Lung (tissue), 12 donors: ENCODE data around the gene HMGA1. TPM values are rescaled to one million over a fixed set of nuclear protein-coding genes. Genes with fewer than 3 reads are reported as not detected.

Experiments
- ATAC-seq: fragments of 200-7000 bp; cut with Tn5 transposase; one replicate; pipeline ENCODE4 v1.9.1; 2020; ENCODE audit warnings: moderate number of reproducible peaks; ENCODE audit not compliant: insufficient read depth, low FRiP score
- DNase-seq, 3 donors: peaks; one replicate each; pipeline ENCODE4 v3.0.0-alpha.2; 2013 to 2017
- H3K27ac ChIP-seq, 2 donors: one replicate each; pipeline ENCODE4 v1.5.1; 2013; ENCODE audit warnings: mild to moderate bottlenecking in 2 of 2, moderate library complexity in 2 of 2, control low read depth in 1 of 2, inconsistent platforms in 1 of 2, low read depth in 1 of 2, low read length in 1 of 2
- H3K27me3 ChIP-seq, 3 donors: one replicate each; pipeline ENCODE4 v1.5.1; 2013; ENCODE audit warnings: low read length in 2 of 3; ENCODE audit not compliant: control insufficient read depth in 3 of 3, insufficient read depth in 3 of 3
- H3K36me3 ChIP-seq, 4 donors: one replicate each; pipeline ENCODE4 v1.5.1; 2013; ENCODE audit warnings: low read length in 4 of 4, mild to moderate bottlenecking in 1 of 4, moderate library complexity in 1 of 4; ENCODE audit not compliant: control insufficient read depth in 4 of 4, insufficient read depth in 4 of 4
- H3K4me1 ChIP-seq, 5 donors: one replicate each; pipeline ENCODE4 v1.5.1; 2013; ENCODE audit warnings: low read length in 5 of 5, mild to moderate bottlenecking in 2 of 5, moderate library complexity in 1 of 5; ENCODE audit not compliant: control insufficient read depth in 5 of 5, insufficient read depth in 5 of 5
- H3K4me3 ChIP-seq: one replicate; pipeline ENCODE4 v1.5.1; 2013; ENCODE audit warnings: mild to moderate bottlenecking, control low read depth, moderate library complexity
- H3K9ac ChIP-seq, 2 donors: one replicate each; pipeline ENCODE4 v1.5.1; 2013; ENCODE audit warnings: low read length in 2 of 2, control low read depth in 1 of 2; ENCODE audit not compliant: insufficient read depth in 1 of 2
- H3K9me3 ChIP-seq, 4 donors: one replicate each; pipeline ENCODE4 v1.5.1; 2013; ENCODE audit warnings: low read length in 3 of 4, mild to moderate bottlenecking in 1 of 4, moderate library complexity in 1 of 4; ENCODE audit not compliant: control insufficient read depth in 4 of 4, insufficient read depth in 3 of 4
- WGBS, 2 donors: extraction: QIAGEN DNeasy Blood & Tissue Kit; methylation state at CpG; one replicate each; pipeline ENCODE4 v1.1.7; 2013; 5-methylcytosine and 5-hydroxymethylcytosine counted together
- polyA plus RNA-seq, 2 donors: library from polyadenylated mRNA; stranded (reverse); fragments of 200-250 nt; gene quantifications; one replicate each; pipeline ENCODE4 v1.2.1, GENCODE V29; 2013
- total RNA-seq, 2 donors: library from RNA; depleted of rRNA in 1 of 2; stranded (reverse); fragments of >200 nt in 1 of 2; gene quantifications; one replicate each; pipeline ENCODE4 v1.2.1, GENCODE V29; 2014 to 2021
- TF ChIP-seq, protein P1 (sequence below): IDR thresholded peaks from 2 replicates; pipeline ENCODE4 v1.5.1; 2012; ENCODE audit warnings: mild to moderate bottlenecking; ENCODE audit errors: control extremely low read depth, extremely low read depth
- donor health status: control.
- donor health status: control.
- donor health status: Bipolar disorder and iron deficiency.
- donor health status: healthy.
- donor health status: DM: yes; HTN: yes; CAD: no.

Gene HMGA1
- total and polyA plus RNA-seq, 4 donors: 47.9 to 102 (median 96.9) TPM

DNA sequence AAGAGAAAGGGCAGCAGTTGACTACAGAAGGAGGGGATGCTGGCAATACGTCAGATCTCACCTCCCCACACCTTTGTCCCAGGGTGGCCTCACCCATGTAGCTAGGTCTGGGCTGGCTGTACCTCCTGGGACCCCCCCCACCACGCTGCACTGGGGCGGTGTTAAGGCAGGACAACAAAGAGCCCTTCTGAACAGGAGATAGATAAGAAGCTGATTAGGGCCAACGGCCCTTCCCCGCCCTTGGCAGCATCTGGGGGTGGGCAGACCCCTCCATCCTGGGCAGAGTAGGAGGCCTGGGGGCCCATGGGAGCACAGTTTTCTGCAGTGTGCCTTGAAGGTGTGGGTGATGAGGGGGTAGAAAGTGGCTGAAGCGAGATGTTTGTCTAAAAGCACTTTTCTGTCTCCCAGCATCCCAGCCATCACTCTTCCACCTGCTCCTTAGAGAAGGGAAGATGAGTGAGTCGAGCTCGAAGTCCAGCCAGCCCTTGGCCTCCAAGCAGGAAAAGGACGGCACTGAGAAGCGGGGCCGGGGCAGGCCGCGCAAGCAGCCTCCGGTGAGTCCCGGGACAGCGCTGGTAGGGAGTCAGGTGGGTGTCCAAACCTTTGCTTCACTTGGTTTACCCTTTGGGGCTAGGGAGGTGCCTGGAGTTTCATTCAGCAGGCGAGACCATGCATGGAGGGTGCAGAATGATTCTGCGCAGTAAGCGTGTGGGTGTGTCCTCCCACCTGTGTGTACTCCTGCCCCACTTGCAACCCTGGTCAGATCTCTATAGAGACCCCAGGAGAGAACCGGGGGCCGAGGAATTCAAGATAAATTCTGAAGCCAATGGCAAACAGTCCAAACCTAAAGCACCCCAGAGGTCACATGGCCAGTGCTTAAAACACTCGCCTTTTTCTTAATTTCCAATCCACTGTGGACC is 3.9 kb downstream of the HMGA1 start:
- H3K4me1 ChIP-seq: peaks cover 0 to 20% (median 14%) of the 10 kb centered on the region in 5 donors
- ATAC-seq: no peak
- WGBS, 2 donors: 90 to 94% methylated on average over 22 of the region's 22 CpGs
- no peak overlapping the region for H3K4me3 ChIP-seq
- no peaks in the 10 kb centered on the region for H3K9me3 ChIP-seq
- H3K9ac ChIP-seq: no peak overlapping the region
- DNase-seq: no peak
- H3K27me3 ChIP-seq: no peaks in the 10 kb centered on the region
- no peak overlapping the region for H3K27ac ChIP-seq
- H3K36me3 ChIP-seq: peaks cover 0 to 23% (median 0%) of the 10 kb centered on the region in 4 donors
- TF ChIP-seq, protein P1, sequence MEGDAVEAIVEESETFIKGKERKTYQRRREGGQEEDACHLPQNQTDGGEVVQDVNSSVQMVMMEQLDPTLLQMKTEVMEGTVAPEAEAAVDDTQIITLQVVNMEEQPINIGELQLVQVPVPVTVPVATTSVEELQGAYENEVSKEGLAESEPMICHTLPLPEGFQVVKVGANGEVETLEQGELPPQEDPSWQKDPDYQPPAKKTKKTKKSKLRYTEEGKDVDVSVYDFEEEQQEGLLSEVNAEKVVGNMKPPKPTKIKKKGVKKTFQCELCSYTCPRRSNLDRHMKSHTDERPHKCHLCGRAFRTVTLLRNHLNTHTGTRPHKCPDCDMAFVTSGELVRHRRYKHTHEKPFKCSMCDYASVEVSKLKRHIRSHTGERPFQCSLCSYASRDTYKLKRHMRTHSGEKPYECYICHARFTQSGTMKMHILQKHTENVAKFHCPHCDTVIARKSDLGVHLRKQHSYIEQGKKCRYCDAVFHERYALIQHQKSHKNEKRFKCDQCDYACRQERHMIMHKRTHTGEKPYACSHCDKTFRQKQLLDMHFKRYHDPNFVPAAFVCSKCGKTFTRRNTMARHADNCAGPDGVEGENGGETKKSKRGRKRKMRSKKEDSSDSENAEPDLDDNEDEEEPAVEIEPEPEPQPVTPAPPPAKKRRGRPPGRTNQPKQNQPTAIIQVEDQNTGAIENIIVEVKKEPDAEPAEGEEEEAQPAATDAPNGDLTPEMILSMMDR: no peak

DNA sequence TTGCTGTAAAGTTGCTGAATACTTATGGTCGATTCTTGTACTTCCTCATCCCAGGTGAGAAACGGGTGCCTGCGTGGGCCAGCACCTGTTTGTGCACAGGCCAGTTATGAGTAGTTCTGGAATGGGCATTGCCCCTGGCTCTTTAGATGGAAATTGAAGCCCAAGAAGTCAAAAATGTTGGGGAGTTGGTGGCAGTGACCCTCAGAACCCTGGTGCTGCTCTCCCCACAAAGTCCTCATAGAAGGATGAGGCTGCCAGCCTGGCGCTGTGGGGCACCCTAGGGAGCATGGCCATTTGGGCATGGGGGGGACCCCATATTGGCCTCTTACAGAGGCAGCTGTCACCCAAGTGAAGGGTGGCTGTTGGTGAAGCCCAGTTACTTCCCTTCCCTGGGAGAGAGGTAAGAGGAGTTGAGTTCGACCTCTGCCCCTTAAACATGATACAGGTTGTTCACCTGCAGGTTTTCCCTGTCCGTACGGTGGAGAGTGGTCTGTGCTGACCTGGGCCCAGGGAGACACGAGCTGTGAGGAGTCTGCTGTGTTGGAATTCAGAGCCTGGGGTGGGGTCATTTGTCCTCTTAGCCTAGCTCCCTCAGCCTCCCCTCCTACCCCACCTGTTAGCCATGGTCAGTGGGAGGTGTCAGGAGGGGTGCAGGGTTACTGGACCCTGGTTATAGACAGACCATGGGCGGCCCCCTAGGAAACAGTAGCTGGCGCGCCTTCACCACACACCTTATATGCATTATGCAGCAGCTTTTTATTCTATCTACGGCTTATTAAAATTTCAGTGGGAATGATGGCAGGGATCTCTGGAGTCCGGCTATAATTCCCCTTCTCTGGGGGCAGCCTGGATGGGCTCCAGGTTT is 4.9 kb downstream of the HMGA1 start:
- Histone ChIP-seq H3K9ac (no peak overlapping the region), H3K4me1 (peaks cover 0 to 14% (median 11%) of the 10 kb centered on the region in 5 donors), H3K4me3 (no peak overlapping the region), H3K9me3 (no peaks in the 10 kb centered on the region), H3K27ac (no peak overlapping the region), H3K27me3 (no peaks in the 10 kb centered on the region), H3K36me3 (peaks cover 0 to 27% (median 0%) of the 10 kb centered on the region in 4 donors)
- ATAC-seq: no peak
- TF ChIP-seq, protein P1: no peak
- 93 to 95% methylated on average over 13 of the region's 13 CpGs for WGBS, 2 donors
- DNase-seq: no peak

DNA sequence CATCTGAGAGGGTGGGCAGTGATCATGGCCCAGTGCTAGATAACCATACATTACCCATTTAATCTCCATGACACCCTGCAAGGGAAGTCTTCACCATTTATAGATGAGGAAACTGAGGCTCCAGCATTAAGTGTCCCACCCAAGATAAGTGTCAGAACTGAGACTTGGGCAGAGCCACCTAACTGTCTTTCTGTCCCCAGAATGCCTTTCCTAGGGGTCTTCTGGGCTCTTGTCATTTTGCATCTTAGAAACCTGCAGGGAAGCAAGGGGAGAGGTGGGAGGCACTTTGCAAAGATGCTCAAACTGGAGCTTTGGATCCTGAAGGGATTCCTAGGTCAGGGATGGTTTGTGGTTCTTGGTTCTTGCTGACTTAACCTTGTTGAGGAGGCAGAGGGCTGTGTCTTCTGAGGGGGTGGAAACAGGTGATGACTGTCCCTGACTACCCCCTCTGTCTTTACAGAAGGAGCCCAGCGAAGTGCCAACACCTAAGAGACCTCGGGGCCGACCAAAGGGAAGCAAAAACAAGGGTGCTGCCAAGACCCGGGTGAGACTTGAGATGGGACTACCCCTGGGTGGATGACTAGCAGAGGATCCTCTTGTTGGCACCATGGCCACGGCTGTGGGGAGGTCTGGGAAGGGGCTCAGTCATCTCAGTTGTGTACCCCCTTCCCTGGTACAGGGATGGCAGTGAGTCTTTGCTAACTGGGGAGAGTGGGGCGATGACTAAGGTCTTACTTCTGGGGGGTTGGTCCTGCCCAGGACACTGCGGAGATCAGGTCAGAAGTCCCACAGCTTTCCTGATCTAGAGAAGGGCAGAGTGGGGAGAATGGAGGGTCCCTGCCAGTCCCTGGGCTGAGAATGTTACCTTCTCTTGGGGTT is 5.8 kb downstream of the HMGA1 start:
- peak overlapping the region in 1 of 2 donors; percentile 28 for H3K27ac ChIP-seq
- H3K27me3 ChIP-seq: no peaks in the 10 kb centered on the region
- H3K9ac ChIP-seq: no peak overlapping the region
- peaks cover 0 to 14% (median 11%) of the 10 kb centered on the region in 5 donors for H3K4me1 ChIP-seq
- DNase-seq (no peak), ATAC-seq (no peak)
- no peaks in the 10 kb centered on the region for H3K9me3 ChIP-seq
- TF ChIP-seq, protein P1: no peak
- H3K4me3 ChIP-seq: no peak overlapping the region
- 90 to 95% methylated on average over 7 of the region's 7 CpGs for WGBS, 2 donors
- peaks cover 0 to 28% (median 0%) of the 10 kb centered on the region in 4 donors for H3K36me3 ChIP-seq
